ENCODE measurements around the gene NFASC. TPM values are rescaled to one million over a fixed set of nuclear protein-coding genes. Genes with fewer than 3 reads are reported as not detected.

Gene NFASC
- total RNA-seq, 1 donor: 36.9 TPM

GRCh38 chr1:205048382-205048781 is 177.7 kb downstream of the NFASC start:
- Histone ChIP-seq H3K4me3 (ENCODE audit: insufficient read depth, low read length) (no peak overlapping the region), H3K27ac (ENCODE audit: low read depth, low read length) (no peak overlapping the region), H3K9me3 (ENCODE audit: low read depth, low read length) (no peaks in the 10 kb centered on the region), H4K20me1 (ENCODE audit: insufficient read depth, low read length) (no peaks in the 10 kb centered on the region), H3K4me1 (ENCODE audit: insufficient read depth, low read length) (no peaks in the 10 kb centered on the region), H2AFZ (ENCODE audit: low read length) (no peak overlapping the region), H3K4me2 (ENCODE audit: insufficient read depth, low read length) (no peak overlapping the region), H3K36me3 (ENCODE audit: insufficient read depth, low read length) (no peaks in the 10 kb centered on the region), H3K27me3 (ENCODE audit: insufficient read depth, low read length) (peaks cover 38% of the 10 kb centered on the region), H3K79me2 (ENCODE audit: insufficient read depth, low read length) (no peaks in the 10 kb centered on the region)
- DNase-seq (ENCODE audit: insufficient read length, low spot score, missing footprints): no peak
- TF ChIP-seq CTCF (IDR thresholded peaks at IDR 0.05; ENCODE audit: extremely low read depth, low read depth, low read length): no peak

GRCh38 chr1:205049479-205049878 is 178.8 kb downstream of the NFASC start:
- H3K27me3 ChIP-seq (ENCODE audit: insufficient read depth, low read length): peaks cover 28% of the 10 kb centered on the region
- H2AFZ ChIP-seq (ENCODE audit: low read length): no peak overlapping the region
- H3K79me2 ChIP-seq (ENCODE audit: insufficient read depth, low read length): no peaks in the 10 kb centered on the region
- H4K20me1 ChIP-seq (ENCODE audit: insufficient read depth, low read length): no peaks in the 10 kb centered on the region
- H3K4me3 ChIP-seq (ENCODE audit: insufficient read depth, low read length): no peak overlapping the region
- TF ChIP-seq CTCF (IDR thresholded peaks at IDR 0.05; ENCODE audit: extremely low read depth, low read depth, low read length): no peak
- H3K4me1 ChIP-seq (ENCODE audit: insufficient read depth, low read length): no peaks in the 10 kb centered on the region
- no peak for DNase-seq (ENCODE audit: insufficient read length, low spot score, missing footprints)
- no peak overlapping the region for H3K27ac ChIP-seq (ENCODE audit: low read depth, low read length)
- H3K9me3 ChIP-seq (ENCODE audit: low read depth, low read length): no peaks in the 10 kb centered on the region
- H3K4me2 ChIP-seq (ENCODE audit: insufficient read depth, low read length): no peak overlapping the region
- H3K36me3 ChIP-seq (ENCODE audit: insufficient read depth, low read length): no peaks in the 10 kb centered on the region

- Histone ChIP-seq H3K36me3 (ENCODE audit: insufficient read depth, low read length) (no peaks in the 10 kb centered on the region), H3K27me3 (ENCODE audit: insufficient read depth, low read length) (peaks cover 5% of the 10 kb centered on the region), H3K79me2 (ENCODE audit: insufficient read depth, low read length) (no peaks in the 10 kb centered on the region), H3K4me2 (ENCODE audit: insufficient read depth, low read length) (no peak overlapping the region), H3K4me1 (ENCODE audit: insufficient read depth, low read length) (no peaks in the 10 kb centered on the region), H2AFZ (ENCODE audit: low read length) (no peak overlapping the region), H3K9me3 (ENCODE audit: low read depth, low read length) (no peaks in the 10 kb centered on the region), H4K20me1 (ENCODE audit: insufficient read depth, low read length) (no peaks in the 10 kb centered on the region), H3K27ac (ENCODE audit: low read depth, low read length) (no peak overlapping the region), H3K4me3 (ENCODE audit: insufficient read depth, low read length) (no peak overlapping the region)
- TF ChIP-seq CTCF (IDR thresholded peaks at IDR 0.05; ENCODE audit: extremely low read depth, low read depth, low read length): no peak
- no peak for DNase-seq (ENCODE audit: insufficient read length, low spot score, missing footprints)
Measured at GRCh38 chr1:205052690-205053089, 182.0 kb downstream of the NFASC start.

- H3K9me3 ChIP-seq (ENCODE audit: low read depth, low read length): no peaks in the 10 kb centered on the region
- H2AFZ ChIP-seq (ENCODE audit: low read length): no peak overlapping the region
- no peak overlapping the region for H3K4me2 ChIP-seq (ENCODE audit: insufficient read depth, low read length)
- no peak overlapping the region for H3K4me3 ChIP-seq (ENCODE audit: insufficient read depth, low read length)
- no peaks in the 10 kb centered on the region for H3K79me2 ChIP-seq (ENCODE audit: insufficient read depth, low read length)
- H3K4me1 ChIP-seq (ENCODE audit: insufficient read depth, low read length): no peaks in the 10 kb centered on the region
- peaks cover 5% of the 10 kb centered on the region for H3K27me3 ChIP-seq (ENCODE audit: insufficient read depth, low read length)
- no peaks in the 10 kb centered on the region for H4K20me1 ChIP-seq (ENCODE audit: insufficient read depth, low read length)
- DNase-seq (ENCODE audit: insufficient read length, low spot score, missing footprints): no peak
- no peak for TF ChIP-seq CTCF (IDR thresholded peaks at IDR 0.05; ENCODE audit: extremely low read depth, low read depth, low read length)
- no peak overlapping the region for H3K27ac ChIP-seq (ENCODE audit: low read depth, low read length)
- no peaks in the 10 kb centered on the region for H3K36me3 ChIP-seq (ENCODE audit: insufficient read depth, low read length)
Measured at GRCh38 chr1:205053296-205053695, 182.6 kb downstream of the NFASC start.

Measured in osteoblast (primary cell).